Mesothelial cell of epicardium (in vitro differentiated cells): ENCODE data around the gene GLRX2. TPM values are rescaled to one million over a fixed set of nuclear protein-coding genes. Genes with fewer than 3 reads are reported as not detected.
A peak's percentile ranks its signal among the peaks of the same experiment; 100 is the strongest.

Source experiments
- DNase-seq, 2 experiments: peaks; one replicate each; pipeline ENCODE4 v3.0.0; 2021; ENCODE audit warnings: low spot score in 2 of 2; ENCODE audit not compliant: unreplicated experiment in 2 of 2
- H3K27ac Mint-ChIP-seq: 2 replicates; pipeline ENCODE4 v1.8.0; 2021; ENCODE audit warnings: mixed read lengths
- H3K27me3 Mint-ChIP-seq: 2 replicates; pipeline ENCODE4 v1.8.0; 2021; ENCODE audit warnings: low read depth, mixed read lengths
- H3K36me3 Mint-ChIP-seq: 2 replicates; pipeline ENCODE4 v1.8.0; 2021; ENCODE audit warnings: mixed read lengths
- H3K4me1 Mint-ChIP-seq: 2 replicates; pipeline ENCODE4 v1.8.0; 2021; ENCODE audit warnings: mixed read lengths
- H3K4me3 Mint-ChIP-seq: 2 replicates; pipeline ENCODE4 v1.8.0; 2021; ENCODE audit warnings: mild to moderate bottlenecking, moderate library complexity, mixed read lengths
- H3K9me3 Mint-ChIP-seq: 2 replicates; pipeline ENCODE4 v1.8.0; 2021; ENCODE audit warnings: mixed read lengths
- CTCF ChIP-seq: fragments of 200-600 bp; sonication (generic); IDR thresholded peaks from one replicate; pipeline ENCODE4 v1.5.0; 2021; ENCODE audit warnings: antibody characterized with exemption; ENCODE audit not compliant: unreplicated experiment
- total RNA-seq: library from RNA; stranded (reverse); gene quantifications from 3 replicates; pipeline ENCODE4 v1.2.1, GENCODE V29; 2021

The GLRX2 gene
- 8.9 to 10.4 TPM (median 10.3 TPM) in 3 replicates for total RNA-seq

GRCh38 chr1:193104907-193105820 is at the start of gene GLRX2:
Gene GLRX2 (minus strand): TSS chr1:193105414. CDS start chr1:193105382, 32 bp downstream.
- Mint-ChIP-seq H3K9me3 (no peaks in the 10 kb centered on the region), H3K36me3 (no peaks in the 10 kb centered on the region), H3K4me1 (peaks cover 17% of the 10 kb centered on the region), H3K27me3 (no peaks in the 10 kb centered on the region), H3K4me3 (peak within 1 kb of the TSS; percentile 85), H3K27ac (peak within 1 kb of the TSS; percentile 92)
- DNase-seq: peak; percentile 61 to 75
- no peak for TF ChIP-seq CTCF

GRCh38 chr1:193144999-193145398 is 39.8 kb upstream of the GLRX2 start:
- Mint-ChIP-seq H3K27ac (peak overlapping the region; percentile 77), H3K4me3 (no peak overlapping the region), H3K4me1 (peaks cover 24% of the 10 kb centered on the region), H3K9me3 (peaks cover 7% of the 10 kb centered on the region), H3K36me3 (peaks cover 33% of the 10 kb centered on the region), H3K27me3 (no peaks in the 10 kb centered on the region)
- TF ChIP-seq CTCF: no peak
- no peak for DNase-seq

GRCh38 chr1:193144361-193144938 is 39.2 kb upstream of the GLRX2 start:
- Mint-ChIP-seq H3K27ac (peak overlapping the region; percentile 25), H3K27me3 (no peaks in the 10 kb centered on the region), H3K4me1 (peaks cover 24% of the 10 kb centered on the region), H3K36me3 (peaks cover 37% of the 10 kb centered on the region), H3K4me3 (no peak overlapping the region), H3K9me3 (peaks cover 9% of the 10 kb centered on the region)
- no peak for DNase-seq
- no peak for TF ChIP-seq CTCF

GRCh38 chr1:193143285-193143684 is 38.1 kb upstream of the GLRX2 start:
- Mint-ChIP-seq H3K9me3 (peaks cover 11% of the 10 kb centered on the region), H3K4me1 (peaks cover 24% of the 10 kb centered on the region), H3K27ac (peak overlapping the region; percentile 22), H3K4me3 (no peak overlapping the region), H3K36me3 (peaks cover 44% of the 10 kb centered on the region), H3K27me3 (no peaks in the 10 kb centered on the region)
- DNase-seq: no peak
- no peak for TF ChIP-seq CTCF

- peak overlapping the region; percentile 31 for H3K27ac Mint-ChIP-seq
- peaks cover 11% of the 10 kb centered on the region for H3K9me3 Mint-ChIP-seq
- no peak overlapping the region for H3K4me3 Mint-ChIP-seq
- no peak for TF ChIP-seq CTCF
- peaks cover 24% of the 10 kb centered on the region for H3K4me1 Mint-ChIP-seq
- H3K27me3 Mint-ChIP-seq: no peaks in the 10 kb centered on the region
- DNase-seq: no peak
- H3K36me3 Mint-ChIP-seq: peaks cover 44% of the 10 kb centered on the region
Observed at GRCh38 chr1:193142409-193142808, 37.2 kb upstream of the GLRX2 start.
